ENCODE measurements around the gene AREL1.

Gene AREL1

DNA sequence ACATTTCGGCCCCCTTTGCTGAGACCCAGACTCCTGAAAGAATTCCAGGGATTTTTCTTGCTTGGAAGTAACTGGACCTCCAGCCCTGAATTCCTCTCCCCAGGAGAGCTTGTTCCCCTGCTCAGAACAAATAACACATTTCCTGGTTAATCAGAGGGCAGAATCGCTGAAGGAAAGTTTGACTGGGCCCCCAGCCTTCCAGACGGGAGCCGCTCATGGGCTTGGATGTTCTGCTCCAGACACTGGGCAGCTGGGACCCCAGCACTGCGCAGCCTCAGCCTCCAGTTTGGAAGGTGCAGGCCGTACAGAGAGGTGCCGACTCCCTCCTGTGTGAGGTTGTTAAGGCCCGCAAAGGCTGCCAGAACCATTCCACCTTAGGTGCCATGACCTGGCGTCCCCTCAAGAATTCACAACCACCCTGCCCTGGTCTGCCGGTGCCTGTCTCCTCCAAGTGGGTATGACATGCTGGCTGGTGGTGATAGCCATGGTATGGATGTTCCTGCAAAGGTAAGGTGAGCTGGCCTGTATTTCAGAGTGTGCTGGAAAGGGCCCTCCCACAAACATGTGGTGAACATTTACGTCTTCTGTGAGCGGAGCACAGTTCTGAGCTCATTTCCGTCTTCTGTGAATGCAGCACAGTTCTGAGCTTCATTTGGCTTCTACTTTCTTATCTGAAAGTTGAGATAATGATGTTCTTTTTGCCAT lies 95.7 kb downstream of the AREL1 start:
- H3K4me3 ChIP-seq (ENCODE audit: low read depth, low read length) = no peak overlapping the region
- TF ChIP-seq, protein P1, sequence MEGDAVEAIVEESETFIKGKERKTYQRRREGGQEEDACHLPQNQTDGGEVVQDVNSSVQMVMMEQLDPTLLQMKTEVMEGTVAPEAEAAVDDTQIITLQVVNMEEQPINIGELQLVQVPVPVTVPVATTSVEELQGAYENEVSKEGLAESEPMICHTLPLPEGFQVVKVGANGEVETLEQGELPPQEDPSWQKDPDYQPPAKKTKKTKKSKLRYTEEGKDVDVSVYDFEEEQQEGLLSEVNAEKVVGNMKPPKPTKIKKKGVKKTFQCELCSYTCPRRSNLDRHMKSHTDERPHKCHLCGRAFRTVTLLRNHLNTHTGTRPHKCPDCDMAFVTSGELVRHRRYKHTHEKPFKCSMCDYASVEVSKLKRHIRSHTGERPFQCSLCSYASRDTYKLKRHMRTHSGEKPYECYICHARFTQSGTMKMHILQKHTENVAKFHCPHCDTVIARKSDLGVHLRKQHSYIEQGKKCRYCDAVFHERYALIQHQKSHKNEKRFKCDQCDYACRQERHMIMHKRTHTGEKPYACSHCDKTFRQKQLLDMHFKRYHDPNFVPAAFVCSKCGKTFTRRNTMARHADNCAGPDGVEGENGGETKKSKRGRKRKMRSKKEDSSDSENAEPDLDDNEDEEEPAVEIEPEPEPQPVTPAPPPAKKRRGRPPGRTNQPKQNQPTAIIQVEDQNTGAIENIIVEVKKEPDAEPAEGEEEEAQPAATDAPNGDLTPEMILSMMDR (IDR thresholded peaks at IDR 0.05; ENCODE audit: low read depth, low read length) = no peak
- peak; percentile 73 for DNase-seq (ENCODE audit: low read depth, low spot score)
- in situ Hi-C loops (cut with HindIII; ENCODE audit: low sequenced_read_pairs) = no loop called here

DNA sequence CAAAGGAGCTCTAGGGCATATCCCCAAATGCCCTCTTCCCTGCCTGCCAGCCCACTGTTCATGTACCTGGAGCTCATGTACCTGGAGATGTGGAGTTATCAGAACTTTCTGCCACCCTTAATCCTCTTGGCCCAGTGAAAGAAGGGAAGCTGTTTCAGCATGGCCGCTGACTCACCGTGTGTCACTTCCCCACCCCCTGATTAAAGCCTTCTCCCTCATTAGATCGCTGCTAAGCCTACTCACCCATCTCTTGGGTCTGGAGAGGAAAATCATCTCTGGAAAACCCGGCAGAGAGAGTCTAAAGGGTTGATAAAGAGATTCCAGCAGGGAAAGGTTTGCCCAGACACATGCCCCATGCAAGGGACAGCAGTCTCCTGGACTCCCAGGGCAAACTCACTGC lies 96.4 kb downstream of the AREL1 start:
- H3K4me3 ChIP-seq (ENCODE audit: low read depth, low read length) = no peak overlapping the region
- peak; percentile 86 for DNase-seq (ENCODE audit: low read depth, low spot score)
- in situ Hi-C loops (cut with HindIII; ENCODE audit: low sequenced_read_pairs) = no loop called here
- TF ChIP-seq, protein P1 (IDR thresholded peaks at IDR 0.05; ENCODE audit: low read depth, low read length) = no peak

DNA sequence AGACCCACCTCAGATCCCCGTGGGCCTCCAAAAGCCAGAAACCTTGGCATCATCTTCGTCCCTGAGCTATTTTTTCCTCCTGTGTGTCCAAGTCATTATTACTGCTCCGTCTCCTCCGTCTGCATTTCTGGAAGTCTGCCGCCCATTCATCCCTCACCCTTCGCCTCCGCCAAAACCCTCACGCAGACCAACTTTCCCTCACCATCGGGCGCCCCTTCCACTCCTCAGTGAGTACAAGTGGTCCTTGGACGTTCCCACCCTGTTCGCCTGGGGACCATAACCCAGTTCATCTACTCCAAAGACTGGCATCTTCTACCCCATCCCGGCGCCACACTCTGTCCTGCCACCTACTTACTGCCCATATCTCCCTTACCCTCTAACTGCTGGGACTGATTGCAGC lies 97.1 kb downstream of the AREL1 start:
- no peak overlapping the region for H3K4me3 ChIP-seq (ENCODE audit: low read depth, low read length)
- in situ Hi-C loops (cut with HindIII; ENCODE audit: low sequenced_read_pairs) = no loop called here

DNA sequence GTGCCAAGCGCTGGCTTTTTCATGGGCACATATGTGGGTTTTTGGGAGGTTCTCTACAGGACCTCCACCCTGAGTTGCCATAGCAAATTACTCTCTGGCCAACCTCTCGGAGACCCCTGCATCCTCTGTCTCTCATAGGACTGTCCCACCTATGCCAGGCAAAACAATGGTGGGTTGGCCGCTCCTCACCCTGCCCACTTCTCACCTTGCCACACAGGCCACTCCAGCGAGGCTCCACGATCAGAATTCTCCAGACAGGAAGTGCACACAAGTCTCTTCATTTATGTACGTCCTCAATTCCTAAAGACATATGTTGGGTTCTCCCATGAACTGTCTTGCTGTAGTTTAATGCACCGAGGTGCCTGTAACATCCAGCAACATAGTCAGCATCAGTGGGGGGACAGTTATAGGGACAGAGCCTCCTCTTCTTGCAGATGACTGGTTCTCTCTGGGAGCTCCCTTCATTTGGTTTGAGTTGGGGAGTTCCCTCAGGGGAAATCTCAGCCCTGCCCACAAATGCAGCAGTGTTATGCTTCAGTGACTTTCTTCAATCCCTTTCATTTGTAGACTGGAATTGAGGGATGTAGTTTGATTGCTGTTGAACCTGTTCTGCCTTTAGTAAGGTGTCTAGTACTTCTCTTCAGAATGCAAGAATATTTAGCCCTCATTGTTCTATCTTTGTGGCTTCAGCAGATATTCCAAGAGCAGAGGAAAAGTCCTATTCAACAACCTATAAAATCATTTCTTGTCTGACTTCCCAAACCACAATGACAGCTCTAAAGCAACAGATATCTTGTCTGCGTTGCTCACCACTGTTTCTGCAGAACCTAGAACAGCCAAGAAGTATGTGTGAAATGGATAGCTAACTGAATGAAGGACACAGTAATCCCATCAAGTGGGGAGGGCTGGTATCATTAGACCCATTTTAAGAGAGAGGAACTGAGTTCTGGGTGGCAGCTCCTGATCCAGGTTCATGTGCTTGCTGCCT lies 98.1 kb downstream of the AREL1 start:
- no peak for DNase-seq (ENCODE audit: low read depth, low spot score)
- TF ChIP-seq, protein P1 (IDR thresholded peaks at IDR 0.05; ENCODE audit: low read depth, low read length) = no peak
- in situ Hi-C loops (cut with HindIII; ENCODE audit: low sequenced_read_pairs) = no loop called here
- no peak overlapping the region for H3K4me3 ChIP-seq (ENCODE audit: low read depth, low read length)

More for the DNA sequence above, 97.1 kb downstream of the AREL1 start:
- DNase-seq (ENCODE audit: low read depth, low spot score) = no peak
- TF ChIP-seq, protein P1 (IDR thresholded peaks at IDR 0.05; ENCODE audit: low read depth, low read length) = no peak

DNA sequence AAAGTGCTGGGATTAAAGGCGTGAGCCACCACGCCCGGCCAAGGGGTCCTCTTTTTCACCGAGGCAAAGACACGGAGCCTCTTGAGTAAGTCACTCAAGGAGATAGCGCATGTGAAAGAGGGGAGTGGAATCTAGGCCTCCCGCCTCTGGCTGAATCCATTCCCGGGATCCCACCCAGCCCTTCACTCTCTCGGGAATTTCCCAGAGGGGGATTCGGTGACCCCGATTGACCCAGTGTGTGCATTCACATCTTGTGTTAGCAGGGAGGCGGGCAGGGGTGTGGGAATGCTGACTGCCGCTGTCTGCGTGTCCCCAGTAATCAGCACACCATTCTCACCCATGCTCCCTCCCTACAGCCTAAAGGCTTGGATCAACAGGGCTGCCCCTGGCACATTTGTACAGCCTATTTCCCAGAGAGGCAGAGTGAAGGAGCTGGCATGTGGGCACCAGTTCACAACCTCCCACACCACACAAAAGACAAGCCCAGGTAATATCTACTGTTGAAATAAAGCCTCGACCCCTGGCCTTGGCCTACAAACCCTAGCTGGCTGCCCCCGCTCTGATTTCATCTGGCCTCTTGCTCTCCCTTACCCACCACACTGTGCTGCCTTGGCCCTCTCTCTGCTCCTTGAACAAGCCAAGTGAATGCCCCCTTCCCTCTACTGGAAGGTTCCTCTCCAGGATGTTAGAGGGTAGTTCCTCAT lies 99.5 kb downstream of the AREL1 start:
- DNase-seq (ENCODE audit: low read depth, low spot score) = no peak
- in situ Hi-C loops (cut with HindIII; ENCODE audit: low sequenced_read_pairs) = no loop called here
- peak overlapping the region; percentile 1 for H3K4me3 ChIP-seq (ENCODE audit: low read depth, low read length)
- TF ChIP-seq, protein P1 (IDR thresholded peaks at IDR 0.05; ENCODE audit: low read depth, low read length) = no peak

DNA sequence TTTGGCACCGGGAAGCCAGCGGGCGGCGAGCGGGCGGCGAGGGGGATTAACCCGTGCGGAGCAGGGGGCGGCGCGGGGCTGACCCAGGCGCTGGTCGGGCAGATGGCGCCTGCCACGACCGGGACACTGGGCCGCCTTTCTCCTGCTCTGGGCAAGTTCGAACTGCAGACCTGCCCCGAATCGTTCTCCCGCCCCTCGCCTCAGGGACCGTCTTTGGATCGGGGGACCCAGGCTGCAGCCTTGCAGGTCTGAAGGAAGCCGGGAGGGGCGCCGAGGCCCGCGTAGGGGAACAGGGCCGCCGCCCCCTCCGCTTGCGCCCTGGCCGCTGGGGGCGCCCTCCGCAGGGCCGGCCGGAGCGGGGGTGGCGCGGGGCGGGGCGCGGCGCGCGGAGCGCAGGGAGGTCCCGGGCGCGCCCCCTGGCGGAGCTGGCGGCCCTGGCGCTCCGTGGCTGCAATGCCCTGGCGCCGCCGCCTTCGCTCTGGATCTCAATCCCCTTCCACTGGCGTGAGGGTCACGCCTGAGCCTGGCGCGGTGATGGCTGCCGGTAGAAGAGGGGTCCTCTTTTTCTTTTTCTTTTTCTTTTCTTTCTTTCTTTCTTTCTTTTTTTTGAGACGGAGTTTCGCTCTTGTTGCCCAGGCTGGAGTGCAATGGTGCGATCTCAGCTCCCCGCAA lies 100.4 kb downstream of the AREL1 start:
- TF ChIP-seq, protein P1 (IDR thresholded peaks at IDR 0.05; ENCODE audit: low read depth, low read length) = peak; percentile 60
- peak overlapping the region; percentile 74 for H3K4me3 ChIP-seq (ENCODE audit: low read depth, low read length)
- peak; percentile 84 for DNase-seq (ENCODE audit: low read depth, low spot score)
- in situ Hi-C loops (cut with HindIII; ENCODE audit: low sequenced_read_pairs) = no loop called here

Data from astrocyte of the spinal cord (primary cell).